K562 (cell line): ENCODE results near the gene DPEP2NB. TPM values are rescaled to one million over a fixed set of nuclear protein-coding genes. Genes with fewer than 3 reads are reported as not detected.

ENCODE experiments used
- ATAC-seq: fragments of 200-7000 bp; cut with Tn5 transposase; 3 replicates; pipeline ENCODE4 v1.9.1; 2020; ENCODE audit warnings: moderate library complexity
- BruUV-seq: library from RNA; stranded (reverse); fragments of 400-500 nt; replicated peaks from 2 replicates; lab custom pipeline; 2021; lab: Mats Ljungman, UMichigan
- CTCF ChIA-PET: fragments of 300-600 bp; formaldehyde crosslinking; extraction: SDS; loops from one replicate; lab custom pipeline; 2021; ENCODE audit warnings: low intra/inter-chr PET ratio; lab: Yijun Ruan, JAX
- POLR2A ChIA-PET: fragments of 300-600, 350-650 bp; sonication (Branson Sonifier 250); formaldehyde crosslinking; extraction: SDS; loops from one replicate; lab custom pipeline; 2021; ENCODE audit warnings: antibody characterized with exemption, inconsistent platforms; lab: Yijun Ruan, JAX
- DNase-seq, 4 experiments: peaks; one replicate each; pipeline versions ENCODE4 v3.0.0 to v3.0.0-alpha.2; 2011 to 2018; ENCODE audit warnings: low spot score in 3 of 4, mixed read lengths in 3 of 4; ENCODE audit errors: extremely low read depth in 1 of 4
- FAIRE-seq: peaks from 2 replicates; lab custom pipeline; 2011; peaks lifted over from hg19 to GRCh38; lab: Jason Lieb, UNC
- H2AFZ ChIP-seq: 2 replicates; pipeline ENCODE4 v1.6.0; 2011; ENCODE audit warnings: low read depth, low read length, control low read depth, inconsistent platforms
- H3K27ac ChIP-seq: fragments of 200-600 bp; 3 replicates; pipeline ENCODE4 v1.8.0; 2011; ENCODE audit warnings: low read depth, mild to moderate bottlenecking, control low read depth, inconsistent platforms, low read length, moderate library complexity, mixed read lengths; ENCODE audit errors: extremely low read depth
- H3K27me3 ChIP-seq, 2 experiments: fragments of 300-600 bp in 1 of 2; 2 replicates in 1 of 2; 3 replicates in 1 of 2; pipeline versions ENCODE4 v1.6.0 to v1.8.0; 2011; ENCODE audit warnings: inconsistent platforms in 2 of 2, low read length in 2 of 2, mild to moderate bottlenecking in 1 of 2, mixed read lengths in 1 of 2, moderate library complexity in 1 of 2; ENCODE audit not compliant: control insufficient read depth in 2 of 2, insufficient read depth in 2 of 2
- H3K36me3 ChIP-seq: fragments of 300-600 bp; 3 replicates; pipeline ENCODE4 v1.8.0; 2011; ENCODE audit warnings: mild to moderate bottlenecking, low read length, inconsistent platforms; ENCODE audit not compliant: control insufficient read depth, insufficient read depth
- H3K4me1 ChIP-seq, 2 experiments: fragments of 200-600 bp in 1 of 2; replicated peaks in 1 of 2; 2 replicates in 1 of 2; 3 replicates in 1 of 2; pipeline versions ENCODE4 v1.5.1 to v1.8.0; 2011; ENCODE audit warnings: inconsistent platforms in 2 of 2, low read length in 2 of 2, mild to moderate bottlenecking in 1 of 2, mixed read lengths in 1 of 2, moderate library complexity in 1 of 2; ENCODE audit not compliant: control insufficient read depth in 2 of 2, insufficient read depth in 2 of 2
- H3K4me2 ChIP-seq: 2 replicates; pipeline ENCODE4 v1.6.1; 2011; ENCODE audit warnings: low read length, control low read depth, inconsistent platforms, mixed read lengths; ENCODE audit not compliant: insufficient read depth
- H3K4me3 ChIP-seq: fragments of 200-600 bp; sonication (generic), shearing (Covaris generic); 2 replicates; pipeline ENCODE4 v1.5.1; 2016; ENCODE audit warnings: control low read depth, inconsistent platforms
- H3K79me2 ChIP-seq: fragments of 200-600 bp; 3 replicates; pipeline ENCODE4 v1.8.0; 2011; ENCODE audit warnings: low read length, inconsistent platforms; ENCODE audit not compliant: control insufficient read depth, insufficient read depth
- H3K9ac ChIP-seq, 2 experiments: 2 replicates each; pipeline versions ENCODE4 v1.6.0 to v1.6.1; 2011; ENCODE audit warnings: low read depth in 2 of 2, low read length in 2 of 2, control low read depth in 1 of 2, inconsistent platforms in 1 of 2, mild to moderate bottlenecking in 1 of 2, mixed read lengths in 1 of 2; ENCODE audit not compliant: insufficient read depth in 1 of 2
- H3K9me1 ChIP-seq: one replicate; pipeline ENCODE4 v1.6.0; 2011; ENCODE audit warnings: inconsistent platforms, mild to moderate bottlenecking, low read length, moderate library complexity; ENCODE audit not compliant: control insufficient read depth, insufficient read depth
- H3K9me3 ChIP-seq: replicated peaks from 2 replicates; pipeline ENCODE4 v1.5.1; 2011; ENCODE audit warnings: low read depth, low read length, inconsistent platforms; ENCODE audit not compliant: control insufficient read depth, insufficient read depth
- H4K20me1 ChIP-seq: replicated peaks from 2 replicates; pipeline ENCODE4 v1.6.1; 2011; ENCODE audit warnings: low read length, inconsistent platforms, mixed read lengths; ENCODE audit not compliant: control insufficient read depth, insufficient read depth
- BCOR ChIP-seq: fragments of 450-650 bp; IDR thresholded peaks from 2 replicates; pipeline ENCODE4 v1.6.1; 2016
- BRCA1 ChIP-seq, 2 experiments: fragments of 450-650 bp in 1 of 2; sonication (generic) in 1 of 2; formaldehyde crosslinking in 1 of 2; IDR thresholded peaks; 2 replicates each; pipeline versions ENCODE4 v1.5.0 to v1.6.1; 2017 to 2020; ENCODE audit warnings: mild to moderate bottlenecking in 1 of 2, missing genetic modification reagents in 1 of 2
- CAMTA2 ChIP-seq: fragments of 250-450 bp; sonication (Bioruptor Pico); conservative IDR thresholded peaks from 2 replicates; pipeline ENCODE4 v1.5.1; 2022
- CEBPG ChIP-seq, 3 experiments: fragments of 200-800 bp in 1 of 3; sonication (Bioruptor generic) in 1 of 3; sonication (generic) in 1 of 3; formaldehyde crosslinking in 1 of 3; IDR thresholded peaks in 2 of 3; conservative IDR thresholded peaks in 1 of 3; 2 replicates each; pipeline versions ENCODE4 v1.6.1 to v1.8.0; 2016 to 2022; ENCODE audit warnings: missing compliant biosample characterization in 2 of 3, missing genetic modification characterization in 2 of 3, mild to moderate bottlenecking in 1 of 3, missing genetic modification reagents in 1 of 3
- EHMT2 ChIP-seq: fragments of 450-650 bp; IDR thresholded peaks from 2 replicates; pipeline ENCODE4 v1.6.1; 2018; ENCODE audit warnings: antibody characterized with exemption
- ETS1 ChIP-seq: conservative IDR thresholded peaks from 2 replicates; pipeline ENCODE4 v1.6.1; 2011; ENCODE audit warnings: low read depth, mild to moderate bottlenecking, low read length; ENCODE audit not compliant: control insufficient read depth
- MAFK ChIP-seq: IDR thresholded peaks from 2 replicates; pipeline ENCODE4 v1.6.1; 2011; ENCODE audit warnings: low read length, improper control_type of control experiment
- NFIC ChIP-seq: fragments of 450-650 bp; IDR thresholded peaks from 2 replicates; pipeline ENCODE4 v1.6.1; 2017; ENCODE audit warnings: mild to moderate bottlenecking, inconsistent platforms
- NFIX ChIP-seq: fragments of 250-450 bp; sonication (Bioruptor Pico); IDR thresholded peaks from 2 replicates; pipeline ENCODE4 v1.4.0; 2020; ENCODE audit warnings: low read depth, mild to moderate bottlenecking, moderate library complexity
- NONO ChIP-seq, 2 experiments: fragments of 200-400 bp in 1 of 2; fragments of 450-650 bp in 1 of 2; formaldehyde crosslinking in 1 of 2; IDR thresholded peaks; 2 replicates each; pipeline ENCODE4 v1.6.1; 2017; ENCODE audit warnings: low read depth in 2 of 2, mild to moderate bottlenecking in 2 of 2, moderate library complexity in 2 of 2, low read length in 1 of 2
- POLR2A ChIP-seq: fragments of 450-650 bp; conservative IDR thresholded peaks from 2 replicates; pipeline ENCODE4 v1.6.1; 2016
- POLR2AphosphoS5 ChIP-seq: IDR thresholded peaks from 2 replicates; pipeline ENCODE4 v1.6.1; 2011; ENCODE audit warnings: mild to moderate bottlenecking, low read depth, low read length, moderate library complexity; ENCODE audit not compliant: control insufficient read depth, insufficient read depth
- POLR2B ChIP-seq: fragments of 450-650 bp; IDR thresholded peaks from 2 replicates; pipeline ENCODE4 v1.6.1; 2018; ENCODE audit warnings: low read depth; ENCODE audit not compliant: partially characterized antibody
- POLR2G ChIP-seq: fragments of 200-400 bp; formaldehyde crosslinking; IDR thresholded peaks from 2 replicates; pipeline ENCODE4 v1.6.1; 2017; ENCODE audit warnings: low read depth, mild to moderate bottlenecking, antibody characterized with exemption, low read length, moderate library complexity
- RBFOX2 ChIP-seq: fragments of 200-400 bp; formaldehyde crosslinking; IDR thresholded peaks from 2 replicates; pipeline ENCODE4 v1.6.1; 2017; ENCODE audit warnings: low read depth, mild to moderate bottlenecking, low read length, moderate library complexity
- TAF9B ChIP-seq: fragments of 450-650 bp; IDR thresholded peaks from 2 replicates; pipeline ENCODE4 v1.6.1; 2018; ENCODE audit warnings: mild to moderate bottlenecking; ENCODE audit not compliant: partially characterized antibody
- TEAD4 ChIP-seq, 2 experiments: sonication (generic) in 1 of 2; formaldehyde crosslinking in 1 of 2; IDR thresholded peaks; 2 replicates each; pipeline versions ENCODE4 v1.6.1 to v1.8.0; 2012 to 2022; ENCODE audit warnings: borderline replicate concordance in 1 of 2, inconsistent platforms in 1 of 2, low read length in 1 of 2, mild to moderate bottlenecking in 1 of 2, missing genetic modification reagents in 1 of 2
- TOE1 ChIP-seq, 2 experiments: fragments of 450-650 bp in 1 of 2; sonication (generic) in 1 of 2; formaldehyde crosslinking in 1 of 2; IDR thresholded peaks; 2 replicates each; pipeline versions ENCODE4 v1.7.1 to v1.8.0; 2016 to 2022; ENCODE audit warnings: borderline replicate concordance in 2 of 2, mild to moderate bottlenecking in 2 of 2, antibody characterized with exemption in 1 of 2, inconsistent platforms in 1 of 2, low read depth in 1 of 2, missing genetic modification reagents in 1 of 2, moderate library complexity in 1 of 2
- ZBED1 ChIP-seq: IDR thresholded peaks from 2 replicates; pipeline ENCODE4 v1.6.1; 2014
- ZBTB1 ChIP-seq: sonication (generic); formaldehyde crosslinking; IDR thresholded peaks from 2 replicates; pipeline ENCODE4 v1.8.1; 2023; ENCODE audit warnings: missing genetic modification reagents, low read depth, mild to moderate bottlenecking, borderline replicate concordance
- ZBTB17 ChIP-seq: fragments of 450-650 bp; formaldehyde crosslinking; IDR thresholded peaks from 2 replicates; pipeline ENCODE4 v1.4.0; 2020; ENCODE audit warnings: mild to moderate bottlenecking
- ZNF282 ChIP-seq: sonication (generic); formaldehyde crosslinking; IDR thresholded peaks from 2 replicates; pipeline ENCODE4 v1.8.1; 2023; ENCODE audit warnings: missing genetic modification reagents
- WGBS: fragments of 100-300 bp; shearing (Covaris generic); methylation state at CpG from one replicate; pipeline ENCODE4 v1.1.6; 2016; ENCODE audit warnings: low coverage, mixed read lengths; ENCODE audit not compliant: insufficient coverage; ENCODE audit errors: missing lambda C conversion rate; 5-methylcytosine and 5-hydroxymethylcytosine counted together
- in situ Hi-C: fragments of 300-500 bp; cut with MboI; formaldehyde crosslinking; loops from 4 replicates; pipeline ENCODE4 v1.15.0; 2018; ENCODE audit warnings: inconsistent platforms, mixed read lengths
- intact Hi-C: fragments of 100-400 bp; cut with micrococcal nuclease; formaldehyde crosslinking; loops from 2 replicates; pipeline ENCODE4 v1.14.2; 2022
- polyA plus RNA-seq, 8 experiments: library from polyadenylated mRNA; depleted of rRNA in 4 of 8; stranded (reverse) in 5 of 8; unstranded in 3 of 8; fragments of >200 nt; fragmentation: Nextera tagmentation in 2 of 8; fragmentation: Illumina TruSeq in 1 of 8; extraction: Ambion mirVana in 2 of 8; extraction: Trizol in 1 of 8; gene quantifications; 2 replicates each; pipeline versions ENCODE4 v1.2.1 to v1.2.3, GENCODE V29; 2011 to 2014; ENCODE audit warnings: inconsistent platforms in 1 of 8, missing spikeins in 1 of 8
- total RNA-seq, 7 experiments: library from RNA; depleted of rRNA in 6 of 7; stranded (reverse); fragments of >200 nt in 6 of 7; fragmentation: Illumina TruSeq in 2 of 7; extraction: Trizol in 2 of 7; gene quantifications; 2 replicates each; pipeline versions ENCODE4 v1.2.1 to v1.2.3, GENCODE V29; 2011 to 2021; ENCODE audit warnings: low replicate concordance in 1 of 7

DPEP2NB gene
- total and polyA plus RNA-seq, 9 of the 15 experiments (the other 6 are each of a cell fraction or from before 2014, with no cell fraction given) = not detected

DNA sequence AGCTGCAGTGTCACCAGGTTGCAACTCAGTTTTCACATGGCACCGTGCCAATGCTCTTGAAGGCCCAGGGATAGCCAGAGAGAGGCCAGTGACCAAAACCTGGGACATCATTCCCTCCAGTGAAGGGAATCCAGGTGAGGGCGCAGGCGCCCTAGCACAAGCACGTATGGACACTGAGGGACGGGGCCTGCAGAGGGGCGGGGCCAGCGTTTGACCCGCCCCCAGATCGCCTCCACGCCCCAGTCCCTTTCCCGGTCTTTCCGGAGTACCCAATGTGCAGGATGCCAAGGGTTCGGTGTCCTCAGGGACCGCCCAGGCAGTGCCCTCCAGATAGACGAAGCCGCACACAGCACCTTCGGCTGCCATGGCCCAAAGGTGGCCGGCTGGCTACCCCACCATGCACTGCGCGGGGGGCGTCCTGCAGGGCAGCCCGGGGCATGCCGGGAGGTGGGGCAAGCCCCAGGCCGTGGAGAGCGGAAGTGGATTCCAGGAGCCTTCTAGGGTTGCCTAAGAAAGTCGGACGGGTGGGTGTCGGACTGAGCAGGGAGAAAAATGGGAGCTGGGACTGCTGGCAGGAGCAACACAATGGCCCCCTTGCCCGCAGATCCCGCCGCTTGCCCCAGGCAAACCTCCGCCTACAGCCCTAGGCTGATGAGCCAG lies 51.9 kb downstream of the DPEP2NB start:
- in situ Hi-C loops (no loop called here), intact Hi-C loops (no loop called here)
- no peaks in the 10 kb centered on the region for H3K9me3 ChIP-seq
- peaks cover 64% of the 10 kb centered on the region; the same call in 2 of the 3 replicates for H3K36me3 ChIP-seq
- FAIRE-seq = no peak
- H3K27me3 ChIP-seq = no peaks in the 10 kb centered on the region
- no peak overlapping the region for H3K27ac ChIP-seq
- peak; percentile 36 to 66 (median 58) for DNase-seq
- peaks cover 13% of the 10 kb centered on the region for H3K9me1 ChIP-seq
- peaks cover 23% of the 10 kb centered on the region for H4K20me1 ChIP-seq
- ATAC-seq = 0 out of 3 replicates have a peak, but pooled peaks have one; percentile 5
- no peak overlapping the region for H3K4me3 ChIP-seq
- peaks cover 26% of the 10 kb centered on the region for H3K79me2 ChIP-seq
- no peak overlapping the region for H2AFZ ChIP-seq
- H3K9ac ChIP-seq = peak overlapping the region in 1 of 2 experiments; percentile 24; a peak in 1 of 4 replicates
- no peak overlapping the region for H3K4me2 ChIP-seq
- no TSS peak for BruUV-seq
- WGBS = 81% methylated on average over 27 of the region's 32 CpGs
- ChIA-PET CTCF (no interaction called here), POLR2A (interaction anchor here (0.6 to 1.5 kb wide), 7 partner anchors 14 to 118 kb away, joined by 3 to 5 read pairs (median 3); partner anchors contain the start of genes NUTF2 and PSMB10)
- peaks cover 27 to 56% of the 10 kb centered on the region in 2 experiments; a peak in 4 of 5 replicates for H3K4me1 ChIP-seq
- TF ChIP-seq MAFK (no peak), ETS1 (no peak), ZBED1 (no peak), BRCA1 (IDR thresholded peaks at IDR 0.05) (no peak), BRCA1 (CRISPR knock-in tag; IDR thresholded peaks at IDR 0.05) (no peak), POLR2G (peak; percentile 61; the same call in 1 of the 2 replicates), CEBPG (CRISPR knock-in tag; IDR thresholded peaks at IDR 0.05) (no peak), CEBPG (tag; conservative IDR thresholded peaks at IDR 0.05 in 1 of 2, IDR thresholded peaks at IDR 0.05 in 1 of 2) (no peak), POLR2A (no peak), ZBTB17 (CRISPR knock-in tag) (no peak), ZNF282 (CRISPR knock-in tag) (no peak), POLR2B (peak; percentile 22), ZBTB1 (CRISPR knock-in tag) (no peak), TEAD4 (IDR thresholded peaks at IDR 0.05; ENCODE audit: low read length) (no peak), TEAD4 (CRISPR knock-in tag; IDR thresholded peaks at IDR 0.05; ENCODE audit: borderline replicate concordance) (no peak), EHMT2 (no peak), NFIX (CRISPR knock-in tag) (peak; percentile 11; the same call in 1 of the 2 replicates), CAMTA2 (CRISPR knock-in tag) (no peak), TOE1 (IDR thresholded peaks at IDR 0.05; ENCODE audit: borderline replicate concordance) (no peak), TOE1 (CRISPR knock-in tag; IDR thresholded peaks at IDR 0.05; ENCODE audit: borderline replicate concordance, low read depth) (no peak), NONO (IDR thresholded peaks at IDR 0.05; ENCODE audit: low read depth in 2 of 2, low read length in 1 of 2) (no peak), NFIC (peak; percentile 93), TAF9B (no peak), POLR2AphosphoS5 (no peak), RBFOX2 (peak; percentile 56), BCOR (no peak)
